Measurements from ENCODE around the gene SEMA7A.
"Not testable (repeated sequence)": the region's sequence is repeated elsewhere in the genome, so short reads cannot be mapped to it uniquely, and the experiment has no call there.

Gene SEMA7A

DNA sequence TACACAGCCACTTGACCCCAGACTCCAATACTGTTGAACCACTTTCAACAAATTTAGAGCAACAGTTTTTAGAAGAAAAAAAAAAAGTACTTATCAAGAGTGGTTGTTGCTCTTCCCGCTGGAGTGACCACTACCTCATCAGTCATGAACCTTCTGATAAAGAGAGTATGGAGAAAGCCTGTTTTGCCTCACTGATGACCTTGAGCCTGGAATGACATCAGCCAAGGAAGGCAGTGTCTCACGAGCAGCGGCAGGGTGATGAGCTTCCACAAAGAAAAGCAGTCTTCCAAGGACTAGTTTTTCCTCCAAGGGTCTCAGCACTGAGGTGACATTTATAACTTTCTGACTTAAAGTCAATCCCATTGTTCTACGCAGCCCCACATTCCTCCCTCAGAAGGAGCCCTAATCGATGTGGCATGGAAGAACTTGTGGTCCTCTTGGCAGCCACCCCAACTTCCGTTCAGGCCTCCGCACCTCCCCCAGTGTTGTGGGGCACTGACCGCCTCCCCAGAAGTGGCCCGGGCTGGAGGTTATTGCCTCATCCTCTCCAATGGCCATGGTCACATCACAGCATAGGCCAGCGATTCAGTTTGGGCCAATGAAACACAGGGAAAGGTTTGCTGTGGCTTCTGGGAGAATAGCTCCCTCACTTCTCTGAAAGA lies 64.5 kb downstream of the SEMA7A start:
- DNase-seq, result no peak

DNA sequence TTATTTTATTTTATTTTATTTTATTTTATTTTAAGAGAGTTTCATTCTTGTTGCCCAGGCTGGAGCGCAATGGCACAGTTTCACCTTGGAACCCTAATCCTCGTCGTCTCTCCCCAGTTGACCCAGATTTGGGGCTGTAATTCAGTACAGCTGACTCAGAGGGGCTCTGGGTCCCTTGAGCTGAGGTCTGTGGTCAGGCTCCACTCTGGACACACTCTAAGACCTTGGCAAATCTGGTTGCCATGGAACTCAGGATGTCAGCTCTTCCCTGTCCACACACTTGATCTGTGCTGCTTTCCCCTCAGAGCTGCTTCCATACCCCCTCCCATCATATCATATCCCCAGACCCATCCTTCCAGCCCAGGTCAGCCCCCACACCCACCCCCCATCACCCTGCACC lies 65.6 kb downstream of the SEMA7A start:
- DNase-seq, result no peak

DNA sequence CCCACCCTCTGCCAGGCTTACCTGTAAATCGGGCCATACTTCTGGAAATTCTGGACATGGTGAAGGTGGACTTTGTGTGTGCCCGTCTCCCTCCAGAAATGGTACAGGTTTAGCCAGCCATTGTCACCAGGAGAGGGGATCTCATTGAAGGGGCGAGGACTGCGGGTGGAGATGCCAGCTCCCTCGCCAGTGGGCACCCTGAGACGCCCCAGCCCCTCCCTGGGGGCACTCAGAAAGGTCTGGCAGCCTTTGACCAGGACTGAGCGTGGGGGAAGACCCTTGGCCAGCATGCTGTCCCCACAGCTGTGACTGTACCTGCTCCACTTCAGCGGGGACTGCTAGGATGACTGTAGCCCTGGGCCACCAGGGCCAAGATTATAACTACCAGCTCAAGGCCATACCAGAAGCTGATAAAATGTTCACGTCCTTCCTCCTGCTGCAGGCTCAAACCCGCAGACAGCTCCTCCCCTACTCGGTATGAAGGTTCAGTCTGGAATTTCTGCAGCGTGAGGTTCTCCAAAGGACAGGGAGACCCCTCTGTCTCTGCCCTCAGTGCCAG lies 66.4 kb downstream of the SEMA7A start, which contains the start of gene CYP11A1:
TSS of gene CYP11A1 (minus strand) at position 351 of the 559 bp plus-strand sequence. CDS start at position 290, 61 bp downstream.
- DNase-seq, result no peak

DNA sequence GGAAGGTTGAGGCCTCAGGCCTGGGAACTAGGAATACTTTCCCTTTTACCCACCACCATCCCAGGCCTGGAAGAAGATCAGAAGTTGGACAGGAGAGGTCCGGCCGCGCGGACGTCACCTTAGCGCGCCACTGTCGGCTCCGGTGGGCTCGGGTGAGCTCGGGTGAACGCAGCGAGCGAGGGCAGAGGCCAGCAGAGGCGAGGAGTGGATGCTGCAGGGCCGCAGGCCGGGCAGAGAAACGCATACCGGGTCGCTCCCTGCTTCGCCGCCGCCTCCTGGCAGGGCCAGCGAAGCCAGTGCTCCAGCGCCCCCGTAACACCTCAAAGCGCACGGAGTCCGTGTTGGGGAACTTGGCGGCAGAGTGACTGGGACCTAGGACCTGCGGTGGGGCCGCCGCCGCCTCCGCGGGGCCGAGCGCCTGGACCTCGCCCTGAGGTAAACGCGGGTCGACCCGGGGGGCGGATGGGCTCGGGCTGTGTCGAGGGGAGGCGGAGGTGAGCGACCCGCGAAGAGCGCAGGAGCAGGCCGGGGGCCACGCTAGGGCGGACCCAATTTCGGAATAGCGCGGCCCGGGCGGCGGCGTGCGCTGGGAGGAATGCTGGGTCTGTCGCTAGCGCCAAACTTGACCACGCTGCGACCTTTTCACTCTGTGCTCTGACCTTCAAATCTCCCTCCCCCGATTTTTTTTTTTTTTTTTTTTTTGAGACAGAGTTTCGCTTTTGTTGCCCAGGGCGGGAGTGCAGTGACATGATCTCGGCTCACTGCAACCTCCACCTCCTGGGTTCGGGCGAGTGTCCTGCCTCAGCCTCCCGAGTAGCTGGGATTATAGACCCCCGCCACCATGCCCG lies 67.9 kb downstream of the SEMA7A start:
- DNase-seq, result no peak

DNA sequence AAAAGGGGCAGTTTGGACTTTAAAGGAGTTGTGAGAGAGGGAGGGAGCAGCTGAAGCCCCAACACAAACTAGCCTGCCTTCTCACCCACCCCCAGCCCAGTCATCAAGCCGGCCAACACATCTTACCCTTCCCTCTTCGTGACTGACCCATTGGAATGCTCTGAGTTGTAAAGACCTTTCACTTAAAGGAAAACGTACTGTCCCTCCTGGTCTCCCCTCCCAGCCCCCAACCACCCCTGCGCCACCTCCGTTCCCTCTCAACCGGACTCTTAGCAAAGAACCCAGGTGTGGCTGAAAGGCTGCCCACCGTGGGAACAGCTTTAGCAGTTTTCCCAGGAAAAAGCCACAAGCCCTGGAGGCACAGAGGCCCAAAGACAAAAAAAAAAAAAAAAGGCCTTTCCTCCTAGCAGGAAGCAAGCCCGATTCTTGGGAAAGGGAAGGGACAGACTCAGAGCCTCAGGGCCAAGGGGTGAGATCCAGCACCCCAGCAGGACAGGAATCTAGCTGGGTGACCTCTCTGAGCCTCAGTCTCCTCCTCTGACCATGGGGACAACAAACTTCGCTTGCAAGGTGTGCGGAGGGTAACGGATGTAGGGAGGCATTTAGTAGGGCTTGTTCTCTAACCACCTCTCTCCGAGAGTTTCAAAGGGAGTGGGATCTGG lies 68.7 kb downstream of the SEMA7A start:
- no peak for DNase-seq

DNA sequence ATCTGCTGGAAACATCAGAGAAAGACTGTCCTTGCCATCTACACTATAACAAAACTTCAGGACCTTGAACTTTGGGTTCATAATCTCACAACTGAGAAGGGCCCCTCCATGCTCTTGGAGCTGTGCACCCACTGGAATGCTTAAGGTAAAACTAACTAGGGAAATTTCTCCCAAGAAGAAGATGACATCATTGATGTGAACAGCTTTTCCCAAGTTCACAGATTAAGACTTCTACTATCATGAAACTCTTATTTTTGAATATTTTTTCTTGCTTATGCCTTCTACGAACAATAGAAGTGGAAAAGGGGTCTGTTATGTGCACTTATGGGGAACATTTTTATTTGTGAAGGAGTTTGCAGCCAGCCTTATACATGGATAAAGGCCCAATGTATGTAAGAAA lies 71.3 kb downstream of the SEMA7A start:
- no peak for DNase-seq

DNA sequence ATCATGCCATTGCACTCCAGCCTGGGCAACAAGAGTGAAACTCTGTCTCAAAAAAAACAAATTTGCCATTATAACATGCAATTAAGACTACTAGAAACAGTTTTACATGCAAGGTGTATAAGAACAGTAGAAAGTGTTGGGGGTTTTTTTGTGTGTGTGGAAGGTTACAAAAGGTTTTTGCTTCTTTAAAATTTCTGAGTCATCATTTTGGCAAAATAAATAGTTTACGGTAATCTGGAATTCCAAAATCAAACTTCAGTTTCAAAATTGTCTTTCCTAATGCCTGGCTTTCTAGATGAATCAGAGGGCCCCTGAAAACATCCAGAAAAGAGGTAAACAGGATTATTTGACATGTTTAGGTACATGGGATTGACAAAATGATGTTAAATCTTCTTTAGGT lies 72.9 kb downstream of the SEMA7A start:
- DNase-seq, result not testable (repeated sequence)

DNA sequence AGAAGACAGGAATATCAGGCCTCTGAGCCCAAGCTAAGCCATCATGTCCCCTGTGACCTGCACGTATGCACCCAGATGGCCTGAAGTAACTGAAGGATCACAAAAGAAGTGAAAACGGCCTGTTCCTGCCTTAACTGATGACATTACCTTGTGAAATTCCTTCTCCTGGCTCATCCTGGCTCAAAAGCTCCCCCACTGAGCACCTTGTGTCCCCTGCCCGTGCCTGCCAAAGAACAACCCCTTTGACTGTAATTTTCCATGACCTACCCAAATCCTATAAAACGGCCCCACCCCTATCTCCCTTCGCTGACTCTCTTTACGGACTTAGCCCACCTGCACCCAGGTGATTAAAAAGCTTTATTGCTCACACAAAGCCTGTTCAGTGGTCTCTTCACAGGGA lies 74.4 kb downstream of the SEMA7A start:
- not testable (repeated sequence) for DNase-seq
